ENCODE measurements around the gene COL13A1. TPM values are rescaled to one million over a fixed set of nuclear protein-coding genes. Genes with fewer than 3 reads are reported as not detected.

COL13A1 gene
- total RNA-seq, 4 donors from 2014 or later = 0.17 to 0.49 (median 0.44) TPM; not detected in 1

- no peak for TF ChIP-seq CTCF (IDR thresholded peaks at IDR 0.05; ENCODE audit: low read depth)
Measured at GRCh38 chr10:69888882-69889584, 87.3 kb downstream of the COL13A1 start.

- no peak for TF ChIP-seq CTCF (IDR thresholded peaks at IDR 0.05; ENCODE audit: low read depth)
Measured at GRCh38 chr10:69890065-69890847, 88.5 kb downstream of the COL13A1 start.

GRCh38 chr10:69891057-69891617, 89.4 kb downstream of the COL13A1 start:
- no peak for TF ChIP-seq CTCF (IDR thresholded peaks at IDR 0.05; ENCODE audit: low read depth)

- no peak for TF ChIP-seq CTCF (IDR thresholded peaks at IDR 0.05; ENCODE audit: low read depth)
Measured at GRCh38 chr10:69892406-69892805, 90.7 kb downstream of the COL13A1 start.

- TF ChIP-seq CTCF (IDR thresholded peaks at IDR 0.05; ENCODE audit: low read depth) = no peak
Measured at GRCh38 chr10:69892816-69893215, 91.1 kb downstream of the COL13A1 start.

GRCh38 chr10:69893271-69893900, 91.7 kb downstream of the COL13A1 start:
- no peak for TF ChIP-seq CTCF (IDR thresholded peaks at IDR 0.05; ENCODE audit: low read depth)

GRCh38 chr10:69894156-69894555, 92.5 kb downstream of the COL13A1 start:
- no peak for TF ChIP-seq CTCF (IDR thresholded peaks at IDR 0.05; ENCODE audit: low read depth)

Measured in subcutaneous adipose tissue (tissue), 4 donors.